GM10266 (cell line): Measurements from ENCODE around the gene PPP1R13B.

ENCODE experiments used
- DNase-seq: peaks from one replicate; pipeline ENCODE4 v3.0.0; 2012; ENCODE audit errors: extremely low spot score
- CTCF ChIP-seq: IDR thresholded peaks from 2 replicates; pipeline ENCODE4 v1.5.1; 2012; ENCODE audit warnings: mild to moderate bottlenecking, low read depth; ENCODE audit not compliant: control insufficient read depth, insufficient read depth; ENCODE audit errors: missing control alignments

PPP1R13B gene

DNA sequence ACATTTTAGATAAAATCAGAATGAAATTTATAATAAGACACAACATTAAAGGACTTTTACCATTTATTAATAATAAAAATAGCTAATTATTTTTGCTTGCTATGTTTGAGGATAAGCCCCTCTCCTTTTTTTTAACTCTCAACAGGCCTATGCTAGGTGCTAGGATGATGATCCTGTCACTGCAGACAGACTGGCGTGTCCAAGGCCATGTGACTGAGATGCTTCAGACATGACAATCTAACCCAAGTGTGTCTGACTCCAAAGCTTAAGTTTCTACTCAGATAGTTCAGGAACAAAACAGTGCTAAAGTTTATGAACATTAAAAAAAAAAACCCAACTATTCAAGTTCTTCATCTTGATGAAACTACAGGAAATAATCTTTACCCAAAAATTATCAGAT, 29.8 kb downstream of the PPP1R13B start:
- no peak for DNase-seq
- no peak for TF ChIP-seq CTCF

- TF ChIP-seq CTCF: no peak
- no peak for DNase-seq
Observed at GRCh38 chr14:103816991-103817390, 30.4 kb downstream of the PPP1R13B start.

- no peak for TF ChIP-seq CTCF
- no peak for DNase-seq
Observed at GRCh38 chr14:103815253-103815652, 32.1 kb downstream of the PPP1R13B start.

- TF ChIP-seq CTCF: no peak
- DNase-seq: no peak
Observed at GRCh38 chr14:103811189-103811588, 36.2 kb downstream of the PPP1R13B start.

- peak; percentile 53 for DNase-seq
- peak; percentile 85 for TF ChIP-seq CTCF
Observed at GRCh38 chr14:103808403-103809001, 38.9 kb downstream of the PPP1R13B start.

- TF ChIP-seq CTCF: no peak
- DNase-seq: peak; percentile 12
Observed at GRCh38 chr14:103806805-103807204, 40.6 kb downstream of the PPP1R13B start.

- DNase-seq: no peak
- TF ChIP-seq CTCF: no peak
Observed at GRCh38 chr14:103805708-103806107, 41.7 kb downstream of the PPP1R13B start.
